ENCODE measurements around the gene ARRDC1. TPM values are rescaled to one million over a fixed set of nuclear protein-coding genes. Genes with fewer than 3 reads are reported as not detected.

The ARRDC1 gene
- polyA plus RNA-seq, 1 experiment: 46.1 TPM

DNA sequence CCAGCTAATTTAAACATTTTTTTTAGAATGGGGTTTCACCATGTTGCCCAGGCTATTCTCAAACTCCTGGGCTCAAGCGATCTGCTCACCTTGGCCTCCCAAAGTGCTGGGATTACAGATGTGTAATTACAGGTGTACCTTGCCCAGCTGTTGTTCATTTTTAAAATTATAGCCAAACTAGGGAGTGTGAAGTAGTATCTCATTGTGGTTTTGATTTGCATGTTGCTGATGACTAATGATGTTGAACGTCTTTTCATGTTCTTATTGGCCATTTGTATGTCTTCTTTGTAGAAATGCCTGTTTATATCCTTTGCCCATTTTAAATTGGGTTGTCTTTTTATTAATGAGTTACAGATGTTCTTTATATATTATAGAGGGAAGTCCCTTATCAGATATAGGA lies 44.8 kb downstream of the ARRDC1 start:
- no peak for DNase-seq (ENCODE audit: low read depth)
- ChIA-PET POLR2A (no interaction called here), CTCF (interaction anchor here (1.0 to 1.7 kb wide), 3 partner anchors 9 to 18 kb away, joined by 3 to 4 read pairs (median 4); no protein-coding TSS in a partner anchor)
- Histone ChIP-seq H3K27me3 (ENCODE audit: control insufficient read depth, insufficient read depth, low read length) (no peaks in the 10 kb centered on the region), H3K4me3 (ENCODE audit: low read depth, low read length) (no peak overlapping the region), H3K36me3 (ENCODE audit: control insufficient read depth, insufficient read depth, low read length) (peaks cover 2% of the 10 kb centered on the region; the same call in 1 of the 2 replicates)
- TF ChIP-seq, protein P1, sequence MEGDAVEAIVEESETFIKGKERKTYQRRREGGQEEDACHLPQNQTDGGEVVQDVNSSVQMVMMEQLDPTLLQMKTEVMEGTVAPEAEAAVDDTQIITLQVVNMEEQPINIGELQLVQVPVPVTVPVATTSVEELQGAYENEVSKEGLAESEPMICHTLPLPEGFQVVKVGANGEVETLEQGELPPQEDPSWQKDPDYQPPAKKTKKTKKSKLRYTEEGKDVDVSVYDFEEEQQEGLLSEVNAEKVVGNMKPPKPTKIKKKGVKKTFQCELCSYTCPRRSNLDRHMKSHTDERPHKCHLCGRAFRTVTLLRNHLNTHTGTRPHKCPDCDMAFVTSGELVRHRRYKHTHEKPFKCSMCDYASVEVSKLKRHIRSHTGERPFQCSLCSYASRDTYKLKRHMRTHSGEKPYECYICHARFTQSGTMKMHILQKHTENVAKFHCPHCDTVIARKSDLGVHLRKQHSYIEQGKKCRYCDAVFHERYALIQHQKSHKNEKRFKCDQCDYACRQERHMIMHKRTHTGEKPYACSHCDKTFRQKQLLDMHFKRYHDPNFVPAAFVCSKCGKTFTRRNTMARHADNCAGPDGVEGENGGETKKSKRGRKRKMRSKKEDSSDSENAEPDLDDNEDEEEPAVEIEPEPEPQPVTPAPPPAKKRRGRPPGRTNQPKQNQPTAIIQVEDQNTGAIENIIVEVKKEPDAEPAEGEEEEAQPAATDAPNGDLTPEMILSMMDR (IDR thresholded peaks at IDR 0.05; ENCODE audit: insufficient read depth, low read depth, low read length): no peak

DNA sequence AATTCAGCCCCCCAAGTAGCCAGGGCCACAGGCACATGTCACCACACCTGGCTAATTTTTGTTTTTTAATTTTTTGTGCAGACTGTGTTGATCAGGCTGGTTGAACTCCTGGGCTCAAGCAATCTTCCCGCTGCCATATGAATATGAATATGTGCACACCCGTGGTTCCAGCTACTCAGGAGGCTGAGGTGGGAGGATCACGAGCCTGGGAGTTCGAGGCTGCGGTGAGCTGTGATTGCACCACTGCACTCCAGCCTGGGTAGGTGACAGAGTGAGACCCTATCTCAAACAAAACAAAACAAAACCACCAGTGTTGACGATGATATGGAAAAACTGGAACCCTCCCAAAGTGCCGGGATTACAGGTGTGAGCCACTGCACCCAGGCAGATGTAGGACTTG lies 45.3 kb downstream of the ARRDC1 start:
- Histone ChIP-seq H3K27me3 (ENCODE audit: control insufficient read depth, insufficient read depth, low read length) (no peaks in the 10 kb centered on the region), H3K4me3 (ENCODE audit: low read depth, low read length) (no peak overlapping the region), H3K36me3 (ENCODE audit: control insufficient read depth, insufficient read depth, low read length) (peaks cover 4% of the 10 kb centered on the region; the same call in 1 of the 2 replicates)
- POLR2A ChIA-PET: no interaction called here
- DNase-seq (ENCODE audit: low read depth): no peak
- TF ChIP-seq, protein P1 (IDR thresholded peaks at IDR 0.05; ENCODE audit: insufficient read depth, low read depth, low read length): no peak
- CTCF ChIA-PET: interaction anchor here (1.0 to 1.7 kb wide), 3 partner anchors 8 to 15 kb away, joined by 3 to 4 read pairs (median 3); no protein-coding TSS in a partner anchor

DNA sequence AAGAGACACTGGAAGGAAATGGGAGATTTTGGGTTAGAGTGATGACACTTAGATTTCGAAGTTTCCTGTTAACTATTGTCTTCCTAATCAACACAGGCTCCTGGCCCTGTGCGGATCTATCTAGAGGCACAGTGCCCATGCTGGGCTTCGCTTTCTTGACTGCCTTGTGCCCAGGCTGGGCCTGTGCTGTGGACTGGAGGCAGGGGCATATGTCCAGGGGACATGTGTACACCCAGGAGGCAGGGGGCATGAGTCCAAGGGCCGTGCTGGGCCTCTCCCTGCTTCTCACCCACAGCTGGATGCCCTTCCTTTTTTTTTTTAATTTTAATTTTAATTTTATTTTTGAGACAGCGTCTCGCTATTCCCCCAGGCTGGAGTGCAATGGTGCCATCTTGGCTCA lies 50.9 kb downstream of the ARRDC1 start:
- no peak overlapping the region for H3K4me3 ChIP-seq (ENCODE audit: low read depth, low read length)
- TF ChIP-seq, protein P1 (IDR thresholded peaks at IDR 0.05; ENCODE audit: insufficient read depth, low read depth, low read length): no peak
- no peaks in the 10 kb centered on the region for H3K27me3 ChIP-seq (ENCODE audit: control insufficient read depth, insufficient read depth, low read length)
- H3K36me3 ChIP-seq (ENCODE audit: control insufficient read depth, insufficient read depth, low read length): 0 out of 2 replicates have a peak, but pooled peaks cover 2% of the 10 kb centered on the region
- CTCF ChIA-PET: interaction anchor here (0.6 to 1.0 kb wide), 3 partner anchors 19 to 28 kb away, joined by 3 read pairs; no protein-coding TSS in a partner anchor
- POLR2A ChIA-PET: no interaction called here
- DNase-seq (ENCODE audit: low read depth): no peak

DNA sequence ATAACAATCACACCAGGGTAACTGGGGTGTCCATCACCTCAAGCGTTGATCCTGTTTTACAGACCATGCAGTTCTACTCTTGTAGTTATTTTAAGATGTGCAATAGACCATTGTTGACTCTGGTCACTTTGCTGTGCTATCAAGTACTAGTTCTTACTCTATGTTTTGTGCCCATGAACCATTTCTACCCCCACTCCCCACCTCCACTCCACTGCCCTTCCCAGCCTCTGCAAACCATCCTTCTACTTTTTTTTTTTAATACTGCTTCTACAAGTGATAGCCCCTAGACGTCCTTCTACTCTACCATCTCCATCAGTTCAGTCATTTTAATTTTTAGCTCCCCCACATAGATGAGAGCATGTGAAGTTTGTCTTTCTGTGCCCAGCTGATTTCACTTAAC lies 52.1 kb downstream of the ARRDC1 start:
- Histone ChIP-seq H3K27me3 (ENCODE audit: control insufficient read depth, insufficient read depth, low read length) (no peaks in the 10 kb centered on the region), H3K4me3 (ENCODE audit: low read depth, low read length) (no peak overlapping the region), H3K36me3 (ENCODE audit: control insufficient read depth, insufficient read depth, low read length) (0 out of 2 replicates have a peak, but pooled peaks cover 2% of the 10 kb centered on the region)
- ChIA-PET POLR2A (no interaction called here), CTCF (no interaction called here)
- no peak for DNase-seq (ENCODE audit: low read depth)
- TF ChIP-seq, protein P1 (IDR thresholded peaks at IDR 0.05; ENCODE audit: insufficient read depth, low read depth, low read length): no peak

DNA sequence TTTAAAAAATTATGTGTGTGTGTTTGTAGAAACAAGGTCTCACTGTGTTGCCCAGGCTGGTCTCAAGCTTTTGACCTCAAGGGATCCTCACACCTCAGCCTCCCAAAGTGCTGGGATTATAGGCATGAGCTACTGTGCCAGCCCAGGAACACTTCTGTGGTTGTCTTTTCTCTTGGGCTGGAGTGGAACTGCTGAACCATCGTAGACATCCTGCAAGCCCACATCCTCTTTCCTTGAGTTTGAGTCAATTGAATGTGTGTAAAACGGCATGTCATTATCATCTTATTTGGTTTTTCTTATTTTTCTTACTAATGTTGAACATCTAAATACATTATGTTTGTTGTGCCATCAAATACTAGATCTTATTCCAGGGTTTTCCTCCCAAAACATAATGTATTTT lies 53.3 kb downstream of the ARRDC1 start:
- CTCF ChIA-PET: interaction anchor here (0.6 kb wide), 1 partner anchor 431 kb away, joined by 3 read pairs; no protein-coding TSS in a partner anchor

More for the DNA sequence above, 53.3 kb downstream of the ARRDC1 start:
- DNase-seq (ENCODE audit: low read depth): no peak
- Histone ChIP-seq H3K36me3 (ENCODE audit: control insufficient read depth, insufficient read depth, low read length) (0 out of 2 replicates have a peak, but pooled peaks cover 2% of the 10 kb centered on the region), H3K27me3 (ENCODE audit: control insufficient read depth, insufficient read depth, low read length) (no peaks in the 10 kb centered on the region), H3K4me3 (ENCODE audit: low read depth, low read length) (no peak overlapping the region)
- TF ChIP-seq, protein P1 (IDR thresholded peaks at IDR 0.05; ENCODE audit: insufficient read depth, low read depth, low read length): no peak
- POLR2A ChIA-PET: no interaction called here

All from BJ (cell line).